HG03520 (cell line): Measurements from ENCODE around the gene REV3L.

Experiments used
- ATAC-seq: cut with Tn5 transposase; IDR thresholded peaks from one replicate; pipeline ENCODE4 v1.9.1; 2021; ENCODE audit warnings: mild to moderate bottlenecking, moderate library complexity; ENCODE audit not compliant: unreplicated experiment

Gene REV3L

DNA sequence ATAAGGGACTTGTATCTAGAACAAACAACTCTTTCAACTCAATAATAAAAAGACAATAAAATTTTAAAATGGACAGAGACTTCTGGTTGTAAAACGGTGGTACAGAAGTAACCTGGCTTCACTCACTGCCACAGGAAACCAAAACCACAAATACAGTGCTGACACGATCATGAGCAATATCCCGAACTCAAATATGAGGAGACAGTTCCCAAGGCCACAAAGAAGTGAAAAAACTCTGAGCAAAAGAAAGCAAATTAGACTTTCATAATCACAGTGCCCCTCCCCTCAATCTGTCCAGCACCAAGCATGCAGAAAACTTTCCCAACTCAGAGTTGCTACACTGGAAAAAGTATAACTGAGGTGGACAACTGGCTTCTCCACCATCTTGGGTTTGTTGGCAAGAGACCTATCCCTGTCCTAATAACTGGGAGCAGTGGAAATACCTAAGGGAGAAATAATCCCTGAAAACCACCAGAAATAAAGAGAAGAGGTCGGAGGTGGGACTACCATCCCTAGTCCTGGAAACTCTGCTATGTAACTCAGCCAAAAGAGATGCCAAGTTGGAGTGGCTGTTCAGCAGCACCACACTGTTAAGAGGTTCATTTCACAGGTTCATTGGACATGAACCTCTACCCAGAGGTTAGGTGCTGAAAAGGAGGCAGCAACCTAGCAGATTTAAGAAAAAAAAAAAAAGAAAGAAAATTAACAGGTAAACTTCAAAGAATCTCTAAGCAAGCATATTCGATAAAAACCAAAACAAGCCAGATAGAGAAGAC is 55.5 kb downstream of the REV3L start:
- no peak for ATAC-seq

- ATAC-seq = no peak
Observed at GRCh38 chr6:111423960-111424846, 58.8 kb downstream of the REV3L start.

DNA sequence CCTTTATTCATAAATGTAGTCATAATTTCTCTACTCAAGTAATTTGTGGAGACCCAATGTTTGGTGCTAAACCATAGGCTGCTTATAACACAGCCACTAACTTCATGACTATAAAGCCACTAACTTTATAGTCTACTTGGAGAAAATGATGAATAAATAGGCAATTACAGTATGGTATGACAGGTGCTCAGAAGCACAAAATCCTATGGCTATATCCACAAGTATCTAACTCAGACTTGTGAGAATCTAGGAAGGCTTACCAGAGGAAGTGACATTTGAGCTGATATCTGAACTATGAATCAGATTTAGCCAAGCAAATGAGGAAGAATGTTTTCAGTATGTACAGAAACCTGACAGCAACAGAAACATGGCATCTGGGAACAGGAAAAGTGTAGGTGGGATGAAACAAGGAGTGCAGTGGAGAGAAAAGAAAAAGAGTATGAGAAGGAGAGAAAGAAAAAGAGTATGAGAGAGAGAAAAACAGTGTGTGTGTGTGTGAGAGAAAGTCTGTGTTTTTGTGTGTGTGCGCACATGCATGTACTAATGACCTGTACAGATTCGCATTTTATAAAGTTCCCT is 59.9 kb downstream of the REV3L start:
- no peak for ATAC-seq

GRCh38 chr6:111418971-111419693 is 63.9 kb downstream of the REV3L start:
- ATAC-seq = no peak

DNA sequence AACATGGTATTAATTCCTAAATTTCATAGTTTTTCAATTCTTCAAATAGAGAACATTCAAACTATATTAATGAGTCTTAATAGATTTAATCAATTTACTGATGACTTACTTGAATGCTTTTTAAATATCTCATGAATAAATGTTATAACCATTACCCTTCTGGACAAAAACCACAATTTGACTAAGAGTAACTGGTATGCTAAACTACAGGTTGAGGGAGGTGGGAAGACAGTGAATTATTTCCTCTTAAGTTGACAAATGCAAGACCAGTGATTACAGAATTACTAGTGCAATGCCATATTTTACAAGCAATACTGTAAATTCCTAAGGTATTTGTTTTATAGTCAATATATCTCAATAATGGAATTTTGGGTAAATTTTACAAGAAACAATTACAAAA is 65.1 kb downstream of the REV3L start:
- no peak for ATAC-seq

GRCh38 chr6:111417181-111417585 is 65.8 kb downstream of the REV3L start:
- ATAC-seq = no peak

DNA sequence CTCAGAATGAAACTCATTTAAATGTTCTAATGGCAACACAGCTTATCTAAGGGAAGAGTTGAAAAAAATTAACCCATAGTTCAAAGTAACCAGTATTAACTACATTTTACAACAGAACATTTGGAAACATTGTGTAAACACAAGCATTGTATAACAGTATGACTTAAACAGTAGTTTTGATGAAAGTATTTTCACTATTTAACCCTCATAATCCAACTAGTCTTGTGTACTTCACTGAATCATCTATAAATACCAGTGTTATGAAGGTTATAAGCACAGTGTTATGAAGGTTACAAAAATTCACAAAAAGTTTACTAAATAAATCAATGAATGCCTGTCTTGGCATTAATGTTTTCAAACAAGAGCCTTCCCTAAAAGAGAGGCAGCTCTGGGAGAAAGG is 66.5 kb downstream of the REV3L start:
- no peak for ATAC-seq

DNA sequence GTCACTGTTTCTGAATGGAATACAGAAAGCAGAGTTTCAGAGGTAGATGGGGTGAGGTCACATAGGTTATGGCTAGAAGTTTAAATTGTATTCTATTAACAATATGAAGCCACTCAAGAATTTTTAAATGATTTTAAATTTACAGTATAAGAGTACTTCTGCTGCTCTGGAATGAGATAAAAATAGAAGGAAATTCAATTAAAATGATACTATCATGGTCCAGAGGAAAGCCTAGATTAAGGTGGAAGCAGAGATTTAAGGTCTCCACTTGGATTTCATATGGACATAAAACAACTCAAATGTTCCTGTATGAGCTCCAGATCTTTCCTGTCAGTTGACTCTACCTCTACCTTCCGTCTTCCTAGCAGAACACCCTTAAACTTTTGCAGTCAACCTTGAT is 68.6 kb downstream of the REV3L start:
- ATAC-seq = no peak

GRCh38 chr6:111411978-111412566 is 70.9 kb downstream of the REV3L start:
- ATAC-seq = peak; percentile 62

DNA sequence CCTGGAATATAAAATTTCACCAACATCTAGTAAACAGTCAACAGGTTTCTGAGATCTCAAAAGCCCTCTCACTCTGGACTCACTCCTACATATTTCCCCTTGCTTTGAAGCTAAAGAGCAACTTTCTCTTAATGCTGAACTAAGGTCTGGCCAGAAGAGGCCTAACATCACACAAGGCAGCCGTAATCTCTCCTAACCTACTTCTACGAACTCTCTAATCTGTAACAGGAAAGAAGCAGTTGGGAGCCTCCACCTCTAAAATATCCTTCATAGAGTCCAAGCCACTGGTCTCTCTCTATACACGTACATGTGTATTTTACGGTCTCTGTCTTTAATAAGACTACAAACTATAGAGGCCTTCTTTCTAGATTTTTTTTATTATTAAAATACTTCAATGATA is 72.0 kb downstream of the REV3L start:
- ATAC-seq = no peak

DNA sequence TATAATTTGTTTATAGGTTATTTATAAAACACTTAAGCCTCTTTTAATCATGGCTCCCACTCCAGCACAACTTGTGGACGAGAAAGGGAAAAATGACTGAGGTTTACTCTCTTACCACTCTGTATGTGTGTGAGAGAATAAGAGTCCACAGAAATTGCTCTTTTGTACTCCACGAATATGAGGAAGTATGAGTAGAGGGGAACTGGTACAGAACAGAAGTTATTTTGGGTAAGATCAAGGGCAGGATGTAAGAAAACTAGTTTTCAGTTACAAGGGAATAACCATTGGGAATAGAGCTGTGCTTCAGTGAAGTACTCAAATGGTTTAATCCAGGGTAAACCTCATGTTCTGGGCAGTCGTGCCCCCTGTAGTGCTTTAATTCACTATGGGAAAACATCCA is 72.6 kb downstream of the REV3L start:
- ATAC-seq = no peak

- ATAC-seq = no peak
Observed at GRCh38 chr6:111409430-111409829, 73.6 kb downstream of the REV3L start.

DNA sequence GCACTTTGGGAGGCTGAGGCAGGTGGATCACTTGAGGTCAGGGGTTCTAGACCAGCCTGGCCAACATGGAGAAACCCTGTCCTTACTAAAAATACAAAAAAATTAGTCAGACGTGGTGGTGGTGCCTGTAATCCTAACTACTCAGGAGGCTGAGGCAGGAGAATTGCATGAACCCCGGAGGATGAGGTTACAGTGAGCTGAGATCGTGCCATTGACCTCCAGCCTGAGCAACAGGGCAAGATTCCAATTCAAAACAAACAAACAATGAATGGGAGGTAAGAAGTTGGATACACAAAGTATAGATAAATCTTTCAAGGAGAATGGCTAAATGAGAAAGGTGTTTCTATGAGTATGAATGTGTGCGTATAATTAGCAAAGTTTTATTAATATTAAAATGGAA is 75.3 kb downstream of the REV3L start:
- no peak for ATAC-seq

DNA sequence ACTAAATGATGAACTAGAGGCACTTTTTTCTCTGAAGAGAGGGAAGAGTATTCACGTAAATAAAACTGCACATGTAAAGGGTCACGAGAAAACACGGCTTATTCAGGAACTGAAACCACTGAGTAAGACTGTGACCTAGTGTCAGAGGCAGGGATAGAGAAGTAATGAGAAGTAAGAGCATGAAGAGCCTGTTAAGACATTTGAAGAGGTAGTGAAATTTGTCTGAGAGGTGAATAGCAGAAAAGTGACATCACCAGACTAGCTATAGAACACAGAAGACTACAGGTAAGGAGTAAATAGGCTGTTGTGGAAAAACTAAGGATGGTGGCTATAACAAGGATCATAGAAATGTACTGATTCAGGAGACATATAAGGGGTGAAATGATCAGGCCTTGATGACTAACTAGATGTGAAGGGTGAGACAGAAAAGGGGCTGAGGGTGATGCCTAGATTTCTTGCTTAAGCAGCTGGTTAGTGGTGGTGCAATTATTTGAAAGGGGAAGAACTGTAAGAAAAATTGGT is 76.8 kb downstream of the REV3L start:
- peak; percentile 99 for ATAC-seq

DNA sequence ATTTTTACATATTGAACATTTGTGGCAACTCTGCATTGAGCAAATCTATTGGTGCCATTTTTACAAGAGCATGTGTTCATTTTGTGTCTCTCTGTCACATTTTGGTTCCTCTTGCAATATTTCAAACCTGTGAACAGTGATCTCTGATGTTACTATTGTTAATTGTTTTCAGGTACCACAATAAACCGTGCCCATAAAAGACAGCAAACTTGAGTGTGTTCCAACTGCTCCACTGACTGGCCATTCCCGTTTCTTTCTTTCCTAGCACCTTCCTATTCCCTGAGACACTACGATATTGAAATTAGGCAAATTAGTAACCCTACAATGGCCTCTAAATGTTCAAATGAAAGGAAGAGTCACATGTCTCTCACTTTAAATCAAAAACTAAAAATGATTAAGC is 79.6 kb downstream of the REV3L start:
- no peak for ATAC-seq

DNA sequence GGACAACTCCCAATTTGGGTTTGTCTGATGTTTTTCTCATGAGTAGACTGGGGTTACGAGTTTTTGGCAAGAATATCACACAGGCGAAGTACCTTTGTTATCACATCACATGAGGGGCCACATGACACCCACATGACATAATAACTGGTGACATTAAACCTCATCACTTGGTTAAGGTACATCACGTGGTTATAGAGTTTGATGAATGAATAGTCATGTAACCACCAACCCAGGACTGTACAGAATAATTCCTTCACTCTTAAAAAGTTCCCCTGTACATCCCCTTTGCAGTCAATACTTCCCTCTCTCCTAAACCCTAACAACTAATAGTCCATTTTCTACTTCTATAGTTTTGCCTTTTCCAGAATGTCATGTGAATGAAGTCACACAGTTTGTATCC is 83.4 kb downstream of the REV3L start:
- ATAC-seq = no peak

GRCh38 chr6:111388681-111389080 is 94.3 kb downstream of the REV3L start:
- ATAC-seq = no peak

DNA sequence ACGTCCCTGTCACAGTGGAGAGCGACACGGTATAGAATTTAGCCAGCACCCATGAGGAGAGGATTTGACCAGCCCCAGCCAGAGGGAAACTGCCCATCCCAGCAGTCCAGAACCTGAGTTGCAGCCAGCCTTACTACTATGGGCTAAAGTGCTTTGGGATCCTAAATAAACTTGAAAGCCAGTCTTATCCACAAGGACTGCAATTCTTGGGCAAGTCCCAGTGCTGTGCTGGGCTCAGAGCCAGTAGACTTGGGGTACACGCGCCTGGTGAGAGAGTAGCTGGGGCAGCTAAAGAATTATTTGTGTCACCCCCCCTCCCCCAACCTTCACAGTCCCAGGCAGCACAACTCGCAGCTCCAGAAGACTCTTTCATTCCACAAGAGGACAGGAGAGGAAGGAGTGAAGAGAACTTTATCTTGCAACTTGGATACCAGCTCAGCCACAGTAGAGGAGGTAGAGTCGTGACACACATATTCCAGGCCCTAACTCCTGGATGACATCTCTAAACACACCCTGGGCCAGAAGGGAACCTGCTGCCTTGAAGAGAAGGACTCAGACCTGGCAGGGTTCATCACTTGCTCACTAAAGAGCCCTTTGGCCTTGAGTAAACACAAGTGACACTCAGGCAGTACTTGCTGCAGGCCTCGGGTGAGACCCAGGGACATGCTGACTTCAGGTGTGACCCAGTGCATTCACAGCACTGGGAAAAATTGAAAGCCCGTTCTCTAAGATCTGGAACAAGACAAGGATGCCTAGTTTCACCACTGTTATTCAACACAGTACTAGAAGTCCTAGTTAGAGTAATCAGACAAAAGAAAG is 100.3 kb downstream of the REV3L start:
- no peak for ATAC-seq

DNA sequence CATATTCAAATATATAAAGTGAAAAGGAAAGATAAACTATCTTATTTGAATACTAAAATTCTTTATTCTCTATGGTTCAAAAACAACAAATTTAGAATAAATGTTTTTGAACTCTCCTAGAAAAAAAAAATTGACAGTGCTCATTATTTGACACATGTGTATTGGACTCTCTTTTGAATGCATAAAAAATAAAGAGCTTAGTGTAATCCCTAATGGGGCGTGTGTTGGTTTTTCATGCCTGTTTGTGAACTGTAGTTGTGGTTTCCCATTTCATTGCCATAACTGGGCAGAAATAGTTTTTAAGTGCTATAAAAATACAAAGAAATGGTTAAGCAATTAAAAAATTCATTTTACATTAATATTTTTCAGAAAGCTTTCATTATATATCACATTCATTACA is 101.3 kb downstream of the REV3L start:
- no peak for ATAC-seq

- ATAC-seq = no peak
Observed at GRCh38 chr6:111381123-111381522, 101.9 kb downstream of the REV3L start.
